NCI-H345 (cell line): Measurements from ENCODE around the gene ADAMTS2.

Experiments used
- DNase-seq: peaks from one replicate; lab custom pipeline; 2025; lab: John Stamatoyannopoulos, UW

Gene ADAMTS2

DNA sequence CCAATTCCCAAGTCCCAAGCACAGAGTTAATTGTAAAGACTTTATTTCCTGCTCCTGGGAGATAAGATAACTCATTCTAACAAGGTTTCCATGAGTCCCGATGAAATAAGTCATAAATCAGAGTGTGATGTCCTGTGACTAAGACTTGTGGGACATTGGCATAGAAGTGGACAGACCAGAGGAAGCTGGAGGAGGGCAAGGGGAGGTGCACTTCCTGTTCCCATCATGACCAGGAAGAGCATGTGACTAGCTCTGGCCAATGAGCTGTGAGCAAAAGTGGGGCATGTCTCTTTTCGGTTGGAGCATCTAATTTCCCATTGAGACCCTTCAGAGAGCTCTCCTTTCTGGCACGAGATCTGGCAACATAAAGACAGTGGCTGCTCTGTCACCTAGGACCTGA, 184.7 kb downstream of the ADAMTS2 start:
- DNase-seq, result no peak

DNA sequence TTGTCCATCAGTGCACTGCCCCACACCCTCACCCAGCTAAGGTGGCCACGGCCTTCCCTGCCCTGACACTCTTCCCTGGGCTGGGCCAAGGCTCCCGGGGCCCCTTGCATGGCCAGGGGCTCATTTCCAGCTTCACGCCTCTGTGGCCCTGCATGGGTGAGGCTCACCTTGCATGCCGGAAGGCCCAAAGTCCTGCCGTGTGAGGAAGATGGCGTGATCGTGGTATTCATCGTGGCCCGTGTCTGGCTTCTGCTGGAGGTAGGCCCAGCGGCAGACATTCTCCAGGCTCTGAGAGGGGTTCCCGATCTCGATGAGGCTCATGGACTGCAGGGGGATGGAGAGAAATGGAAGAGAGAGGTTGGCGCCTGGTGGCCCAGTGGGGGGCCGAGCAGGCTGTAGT, 186.7 kb downstream of the ADAMTS2 start:
- DNase-seq, result no peak

DNA sequence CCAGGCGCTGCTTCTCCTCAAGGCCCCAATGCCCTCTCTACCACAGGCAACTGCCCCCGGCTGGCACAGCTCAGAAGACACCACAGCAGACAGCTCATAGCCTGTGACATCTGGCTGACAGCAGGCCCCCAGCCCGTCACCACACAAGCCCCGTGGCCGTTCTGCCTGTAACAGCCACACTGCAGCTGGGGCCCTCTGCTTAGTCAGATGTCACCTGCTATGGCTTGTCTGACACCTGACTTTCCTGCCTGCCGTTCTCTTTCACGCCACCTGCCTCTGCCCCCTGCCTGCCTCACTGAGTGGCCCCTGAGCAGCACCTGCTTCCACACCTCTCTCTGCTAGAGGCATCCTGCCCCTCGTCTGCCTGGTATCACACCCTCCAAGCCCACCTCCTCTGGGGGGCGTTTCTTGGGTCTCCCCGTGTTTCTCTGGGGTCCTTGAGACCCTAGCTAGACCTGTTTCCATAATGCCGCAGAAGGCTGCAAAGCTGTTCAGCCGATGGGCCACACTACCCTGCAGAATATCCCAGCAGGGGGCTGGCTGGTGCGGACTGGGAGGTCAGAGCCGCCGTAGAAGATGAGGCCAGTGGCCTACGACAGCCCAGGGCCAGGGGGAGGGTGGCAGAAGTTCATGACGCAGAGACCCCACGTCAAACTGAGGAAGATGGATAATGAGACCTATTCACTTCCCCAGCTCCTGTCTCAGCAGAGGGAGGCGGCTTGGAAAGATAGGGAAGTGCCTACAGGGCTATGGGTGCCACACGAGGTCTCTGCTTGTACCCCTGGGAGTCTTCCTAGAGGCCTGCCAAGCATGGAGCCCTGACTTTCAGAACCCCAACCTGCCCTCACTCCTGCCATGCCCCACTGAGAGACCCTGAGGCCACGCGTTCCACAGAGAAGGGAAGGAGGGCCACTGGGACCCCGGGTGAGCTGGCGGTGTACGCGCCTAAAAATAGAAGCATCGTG, 190.0 kb downstream of the ADAMTS2 start:
- peak; percentile 83 for DNase-seq

DNA sequence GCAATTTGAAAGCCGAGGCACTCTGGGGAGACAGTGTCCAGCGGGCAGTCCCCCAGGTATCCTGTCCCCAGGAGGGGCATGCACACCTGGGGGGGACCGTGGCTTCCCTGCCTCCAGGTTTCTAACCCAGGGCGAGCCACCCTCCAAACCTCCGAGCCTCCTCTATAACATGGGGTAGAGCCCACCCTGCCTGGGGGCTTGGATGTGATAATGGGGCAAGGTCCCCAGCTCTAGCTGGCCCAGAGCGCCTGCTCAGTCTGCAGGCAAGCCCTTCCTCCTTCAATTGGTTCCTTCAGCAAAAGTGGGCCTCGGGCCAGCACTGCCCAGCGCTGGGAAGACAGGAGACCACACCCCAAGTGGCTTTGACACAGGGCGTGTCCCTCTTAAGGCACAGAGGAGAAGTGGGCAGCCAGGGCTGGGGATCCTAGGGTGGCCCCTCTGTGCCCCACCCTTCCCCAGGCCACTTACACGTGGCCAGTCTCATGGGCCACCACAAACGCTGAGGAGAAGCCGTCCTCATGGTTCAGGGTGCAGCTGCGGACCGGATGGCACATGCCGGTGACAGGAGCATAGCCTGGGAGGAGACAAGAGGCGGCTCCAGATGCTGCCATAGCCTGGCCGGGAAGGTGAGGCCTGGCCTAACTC, 190.8 kb downstream of the ADAMTS2 start:
- DNase-seq, result no peak

DNA sequence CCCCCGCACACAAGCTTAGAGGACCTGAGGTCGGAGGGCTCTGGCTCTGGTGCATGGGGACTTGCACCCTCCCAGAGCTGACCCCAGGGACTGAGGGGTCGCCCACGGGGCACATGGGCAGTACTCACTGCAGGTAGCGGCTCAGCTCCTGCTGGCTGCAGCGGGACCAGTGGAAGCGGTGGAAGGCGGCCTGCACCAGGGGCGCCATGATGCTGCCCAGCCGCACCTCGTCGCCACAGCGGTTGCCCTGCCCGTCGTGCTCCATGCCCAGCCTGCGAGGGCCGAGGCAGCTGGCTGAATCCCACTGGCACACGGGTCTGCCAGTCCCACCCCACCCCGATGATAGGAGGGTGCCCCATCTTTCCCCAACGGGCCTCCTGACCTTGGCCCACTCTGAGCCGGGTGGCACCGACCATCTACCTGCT, 191.3 kb downstream of the ADAMTS2 start:
- no peak for DNase-seq

DNA sequence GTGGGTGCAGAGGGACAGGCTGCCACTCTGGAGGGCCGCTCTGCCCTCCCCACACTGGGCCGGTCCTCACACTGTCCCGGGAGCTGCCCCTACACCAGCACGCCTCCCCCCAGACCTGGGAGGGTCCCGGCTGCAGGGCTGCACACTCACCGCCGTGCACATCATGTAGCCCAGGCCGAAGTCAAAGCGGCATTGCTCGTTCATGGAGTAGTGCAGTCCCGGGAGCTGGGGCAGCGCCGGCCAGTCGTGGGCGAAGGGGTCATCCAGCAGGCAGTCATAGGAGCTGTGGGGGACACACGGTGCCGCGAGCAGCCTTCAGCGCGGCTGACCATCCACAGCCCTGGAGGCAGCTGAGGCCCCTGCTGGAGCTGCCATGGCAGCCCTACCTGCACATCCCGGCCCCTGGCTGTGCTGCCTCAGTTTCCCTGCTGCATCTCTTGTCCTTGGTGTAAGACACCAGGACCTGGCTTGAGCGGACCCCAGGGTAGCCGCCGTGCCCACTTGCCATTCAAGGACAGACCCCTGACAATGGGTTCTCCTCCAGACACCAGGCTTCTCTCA, 191.8 kb downstream of the ADAMTS2 start:
- no peak for DNase-seq

DNA sequence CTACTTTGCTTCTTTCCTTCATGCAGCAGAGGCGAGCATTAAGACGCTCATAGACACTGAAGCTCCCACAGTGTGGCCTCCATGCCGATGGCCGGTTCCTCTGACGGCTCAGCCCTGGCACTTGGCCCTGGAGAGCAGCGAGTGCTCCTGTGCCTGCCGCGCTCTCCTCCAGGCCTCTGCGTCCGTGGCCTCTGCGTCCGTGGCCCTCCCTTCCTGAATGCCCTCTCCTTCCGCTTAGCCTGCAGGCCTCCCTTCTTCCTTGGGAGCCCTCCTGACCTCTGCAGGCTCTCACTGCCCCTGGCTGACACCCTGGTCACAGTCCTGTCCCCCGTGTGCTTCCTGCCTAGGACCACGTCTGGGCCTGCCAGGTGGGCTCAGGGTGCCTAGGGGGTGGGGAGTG, 192.3 kb downstream of the ADAMTS2 start:
- no peak for DNase-seq

DNA sequence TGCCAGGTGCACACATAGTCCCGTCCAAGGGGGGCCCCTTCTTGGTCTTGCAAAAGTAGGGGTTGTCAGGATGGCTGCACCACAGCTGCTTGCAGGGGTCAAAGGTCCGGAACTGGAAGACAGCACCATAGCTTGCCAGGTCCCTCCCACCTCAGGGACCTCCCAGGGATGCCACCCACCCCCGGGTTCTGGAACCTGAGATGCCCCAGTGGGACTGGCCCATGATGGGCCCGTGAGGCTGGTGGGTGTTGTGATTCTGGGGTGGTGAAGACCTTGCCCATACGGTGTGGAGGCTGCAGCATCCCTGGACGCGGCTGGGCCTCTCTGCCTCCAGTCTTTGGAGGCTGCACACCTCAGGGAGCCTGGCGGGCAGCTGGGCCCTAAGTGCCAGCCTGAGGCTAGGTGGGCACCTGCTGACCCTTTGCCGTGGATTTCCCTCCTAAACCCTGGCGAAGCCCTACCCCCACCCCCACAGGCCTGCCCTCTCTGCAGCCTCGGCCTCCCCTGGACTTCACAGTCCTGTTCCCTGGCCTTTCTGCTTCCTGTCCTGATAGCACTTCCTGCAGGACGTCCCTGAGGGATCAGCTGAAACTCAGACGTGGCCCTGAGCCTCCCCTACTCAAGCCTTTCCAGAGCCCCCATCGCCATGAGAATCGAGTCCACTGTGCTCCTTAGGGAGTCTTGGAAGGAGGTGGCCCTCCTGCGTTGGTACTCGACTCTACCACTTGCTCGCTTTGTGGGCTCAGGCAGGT, 192.9 kb downstream of the ADAMTS2 start:
- DNase-seq, result no peak

DNA sequence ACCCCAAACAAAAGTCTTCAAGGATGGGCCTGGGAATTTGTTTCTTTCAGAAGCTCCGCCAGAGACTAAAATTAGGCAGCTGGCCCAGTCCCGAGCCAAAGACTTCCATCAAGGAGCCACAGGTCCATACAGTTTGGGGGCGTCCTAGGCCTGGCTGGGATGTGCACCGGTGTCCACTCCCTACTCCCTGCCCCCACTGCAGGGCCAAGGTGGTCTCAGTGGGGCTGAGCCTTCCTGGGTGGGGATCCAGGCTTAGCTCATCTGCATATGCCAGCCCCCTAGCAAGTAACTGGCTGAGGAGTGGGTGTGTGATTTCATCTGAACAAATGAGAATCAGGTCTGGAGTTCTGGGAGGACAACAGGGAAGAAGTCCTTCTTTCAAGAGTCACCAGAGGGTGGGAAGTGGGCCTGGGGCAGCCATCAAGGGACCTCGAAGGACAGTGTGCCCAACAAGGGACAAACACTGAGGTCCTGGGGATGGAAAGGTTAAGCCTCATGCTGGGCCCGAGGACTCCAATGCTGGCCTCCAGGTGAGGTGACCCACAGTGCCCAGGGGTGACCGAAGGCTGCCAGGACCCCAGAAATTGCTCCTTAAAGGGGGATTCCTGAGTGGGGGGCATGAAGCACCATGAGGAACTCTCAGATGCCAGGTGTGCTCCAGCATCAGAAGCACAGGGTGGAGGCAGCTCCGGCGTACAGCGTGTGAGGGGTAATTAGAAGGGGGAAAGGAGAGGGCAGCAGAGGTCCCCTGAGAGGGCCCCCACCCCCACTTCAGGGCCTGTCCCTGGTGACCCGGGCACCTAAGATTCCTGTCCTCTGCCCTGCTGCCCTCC, 193.8 kb downstream of the ADAMTS2 start:
- DNase-seq, result no peak

DNA sequence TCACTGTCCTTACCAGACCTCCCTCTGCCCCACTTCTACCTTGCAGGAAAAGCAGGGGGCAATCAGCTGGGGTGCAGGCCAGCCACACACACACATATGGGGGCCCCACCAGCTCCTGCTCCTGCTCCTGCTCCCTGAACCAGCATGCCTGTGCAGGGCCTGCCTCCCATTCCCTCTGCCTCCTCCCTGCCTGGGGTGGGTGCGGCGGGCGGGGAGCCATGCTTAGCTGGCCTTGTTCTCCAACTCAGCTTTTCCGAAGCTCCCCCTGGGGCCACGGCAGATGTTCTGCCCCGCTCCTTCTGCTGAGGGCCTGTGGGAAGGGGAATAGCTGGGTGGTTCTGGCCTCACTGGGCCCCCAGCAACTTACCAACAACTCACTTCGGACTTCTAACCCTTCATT, 195.2 kb downstream of the ADAMTS2 start:
- DNase-seq, result no peak

DNA sequence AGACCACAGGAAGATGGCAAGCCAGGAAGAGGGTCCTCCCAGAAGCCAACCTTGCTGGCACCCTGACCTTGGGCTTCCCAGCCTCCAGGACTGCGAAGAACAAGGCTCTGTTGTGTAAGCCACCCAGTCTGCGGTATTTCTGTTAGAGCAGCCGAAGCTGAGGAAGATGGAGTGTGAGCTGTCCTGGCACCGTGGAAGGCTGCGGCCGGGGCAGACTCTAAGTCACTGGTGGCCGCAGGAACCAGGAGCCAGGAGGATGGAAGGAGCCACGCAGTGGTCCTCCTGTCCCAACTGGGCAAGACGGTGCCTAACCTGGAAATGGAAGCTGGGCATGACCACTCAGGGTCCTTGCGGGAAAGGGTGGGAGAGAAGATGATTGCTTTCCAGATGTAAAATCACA, 196.0 kb downstream of the ADAMTS2 start:
- no peak for DNase-seq

DNA sequence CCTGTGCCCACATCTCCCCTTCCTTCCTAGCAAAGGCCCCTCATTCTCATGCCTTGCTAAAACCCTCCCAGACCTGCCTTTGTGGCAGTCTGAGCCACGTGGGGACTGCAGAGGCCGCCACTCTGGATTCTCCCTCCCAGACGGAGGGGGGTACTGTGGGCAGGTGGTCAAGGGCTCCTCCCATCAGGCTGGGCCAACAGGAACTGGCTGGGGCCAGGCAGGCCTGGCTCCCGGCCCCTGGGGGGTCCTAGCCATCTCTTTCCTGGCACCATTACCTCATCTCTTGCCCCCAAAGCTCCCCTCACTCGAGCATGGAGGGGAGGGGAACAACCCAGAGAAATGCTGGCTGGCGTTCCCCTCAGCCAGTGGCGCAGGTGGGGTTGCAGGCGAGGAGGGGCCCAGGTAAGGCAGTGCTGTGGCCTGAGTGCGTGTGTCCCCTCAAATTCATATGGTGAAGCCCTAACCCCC, 196.5 kb downstream of the ADAMTS2 start:
- no peak for DNase-seq

DNA sequence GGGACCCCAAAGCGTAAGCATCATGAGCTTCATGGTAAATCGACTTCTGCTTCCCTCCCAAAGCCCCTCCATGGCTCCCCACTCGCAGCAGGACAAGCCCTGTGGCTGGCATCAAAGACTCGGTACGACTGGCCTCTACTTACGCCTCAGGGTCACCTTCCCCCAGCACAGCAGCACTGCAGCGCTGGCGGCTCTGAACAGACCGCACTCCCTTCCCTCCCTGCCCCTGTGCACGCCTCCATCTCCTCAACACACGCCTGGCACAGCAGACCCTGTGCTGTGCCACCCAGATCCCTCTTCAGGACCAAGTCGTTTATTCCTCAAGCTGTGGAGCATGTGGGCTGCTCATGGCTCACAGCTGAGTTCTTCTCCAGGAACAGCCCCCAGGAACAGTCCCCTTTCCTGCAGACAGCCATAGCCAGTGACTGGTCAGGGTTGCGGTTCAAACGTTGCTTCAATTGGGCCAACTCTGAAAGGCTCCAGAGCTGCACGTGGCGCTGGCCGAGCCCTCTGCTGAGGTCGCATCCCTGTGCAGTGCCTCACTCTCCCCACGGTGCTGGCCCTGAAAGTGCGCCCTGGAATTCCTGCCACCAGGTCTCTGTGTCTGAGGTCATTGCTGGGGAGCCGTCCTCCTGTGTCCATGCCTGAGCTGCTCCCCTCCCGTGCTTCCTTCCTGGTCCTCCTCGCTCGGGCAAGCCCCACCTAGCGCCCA, 197.1 kb downstream of the ADAMTS2 start:
- no peak for DNase-seq

DNA sequence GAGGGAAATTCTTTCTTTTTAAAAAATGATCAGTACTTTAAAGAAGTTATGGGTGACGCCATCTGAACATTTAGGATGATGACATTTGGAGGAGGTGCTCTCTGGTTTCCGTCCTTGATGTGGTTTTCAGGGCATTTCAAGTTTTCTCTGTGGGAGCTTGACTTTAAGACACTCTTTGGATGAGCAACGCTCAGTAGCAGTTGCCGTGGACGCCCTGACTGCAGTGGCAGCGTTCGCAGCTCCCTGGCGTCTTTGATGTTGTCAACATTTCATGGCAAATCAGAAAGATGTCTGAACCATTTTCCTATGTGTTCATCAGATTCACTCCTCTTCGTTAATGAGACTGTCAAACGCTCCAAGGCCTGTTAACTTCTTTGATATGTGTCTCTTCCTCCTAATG, 199.0 kb downstream of the ADAMTS2 start:
- DNase-seq, result no peak

DNA sequence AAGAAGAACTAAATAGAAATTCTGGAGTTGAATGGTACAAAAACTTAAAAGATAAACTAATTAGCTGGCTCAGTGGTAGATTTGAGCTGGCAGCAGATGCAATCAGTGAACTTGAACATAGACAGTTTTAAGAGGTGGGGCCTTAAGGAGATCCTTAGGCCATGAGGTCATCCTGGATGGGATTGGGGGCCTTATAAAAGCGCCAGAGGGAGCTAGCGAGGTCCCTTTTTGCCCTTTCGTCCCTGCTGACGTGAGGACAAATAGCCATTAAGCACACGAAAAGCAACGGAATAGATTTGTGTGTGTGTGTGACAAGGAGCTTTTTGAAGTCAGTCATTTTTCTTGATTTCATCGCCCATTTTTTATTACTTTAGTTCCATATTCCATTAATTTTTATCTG, 201.8 kb downstream of the ADAMTS2 start:
- DNase-seq, result no peak

DNA sequence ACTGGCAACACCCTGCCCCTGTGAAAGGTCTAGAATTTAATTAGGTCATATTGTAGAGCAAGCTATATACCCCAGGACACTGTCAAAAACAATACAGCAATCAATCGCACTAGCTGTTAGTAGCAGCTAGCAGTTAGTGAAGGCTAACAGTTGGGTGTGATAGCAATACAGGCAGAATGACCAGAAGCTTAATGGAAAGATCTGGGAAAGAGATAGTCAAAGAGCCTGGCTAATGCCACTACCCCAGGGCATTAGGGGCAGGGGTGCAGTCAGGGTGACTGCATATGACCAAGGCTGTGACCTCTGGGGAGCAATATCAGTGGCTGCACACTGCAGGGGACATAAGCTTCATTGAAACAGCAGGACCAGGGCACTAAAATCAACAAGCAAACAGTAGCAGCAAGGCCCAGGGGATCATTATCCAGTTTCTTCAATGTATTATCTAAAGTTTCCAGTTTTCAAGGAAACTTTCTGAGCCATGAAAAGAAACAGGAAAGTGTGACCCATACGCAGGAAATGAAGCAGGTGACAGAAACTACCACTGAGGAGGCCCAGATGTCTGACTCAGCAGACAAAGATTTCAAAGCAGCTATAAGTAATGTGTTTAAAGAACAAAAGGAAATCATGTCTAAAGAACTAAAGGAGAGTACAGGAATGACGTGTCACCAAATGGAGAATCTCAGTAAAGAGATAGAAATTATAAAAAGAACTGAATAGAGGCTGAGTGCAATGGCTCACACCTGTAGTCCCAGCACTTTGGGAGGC, 202.6 kb downstream of the ADAMTS2 start:
- DNase-seq, result no peak

DNA sequence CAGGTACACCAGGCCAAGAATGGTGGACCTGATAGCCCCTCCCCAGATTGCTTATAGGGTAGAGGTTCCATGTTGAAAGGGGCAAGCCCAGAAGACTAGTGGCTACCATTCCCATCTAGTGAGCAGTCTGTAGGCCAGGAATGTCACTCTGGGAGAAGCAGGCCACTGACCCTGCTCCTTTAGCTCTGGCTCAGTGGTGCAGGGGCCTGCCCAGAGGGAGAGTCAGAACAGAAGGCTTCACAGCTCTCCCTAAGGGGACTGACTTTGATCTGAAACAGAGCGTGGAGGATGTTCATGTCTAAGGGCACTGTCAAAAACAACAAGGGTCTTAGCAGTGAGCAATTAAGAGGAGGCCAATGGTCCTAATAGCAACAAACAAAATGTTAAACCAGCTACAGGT, 203.4 kb downstream of the ADAMTS2 start:
- no peak for DNase-seq

DNA sequence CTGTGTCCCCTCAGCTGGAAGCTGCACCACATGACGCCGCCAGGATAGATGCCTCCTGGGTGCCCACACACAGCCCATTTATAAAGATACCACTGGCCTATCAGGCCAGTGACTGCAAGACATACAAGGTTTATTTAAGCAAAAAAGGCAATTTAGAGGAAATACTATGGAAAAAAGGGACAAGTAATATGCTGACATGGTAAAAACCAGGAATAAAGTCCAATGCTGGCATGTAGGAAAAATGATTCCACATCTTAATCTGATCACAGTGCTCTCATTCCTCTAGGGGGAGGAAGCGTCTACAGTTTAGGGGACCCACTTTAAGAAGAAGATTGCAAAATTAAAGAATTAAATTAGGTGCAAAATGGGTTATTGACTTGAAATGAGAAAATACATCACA, 205.0 kb downstream of the ADAMTS2 start:
- no peak for DNase-seq

DNA sequence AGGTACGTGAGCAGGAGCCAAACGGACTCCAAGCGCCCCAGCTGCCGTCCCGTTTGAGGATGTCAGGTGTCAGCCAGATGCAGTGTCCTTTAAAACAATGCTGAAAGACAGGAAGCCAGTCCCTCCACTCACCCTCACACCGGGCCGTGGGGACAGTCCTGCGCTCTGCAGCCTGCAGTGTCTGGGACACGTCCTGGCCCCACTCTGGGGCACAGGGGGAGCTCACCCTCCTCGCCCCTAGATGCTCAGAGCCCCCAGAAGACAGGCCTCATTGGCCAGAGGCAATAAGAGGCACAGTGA, 205.4 kb downstream of the ADAMTS2 start:
- no peak for DNase-seq
